Endothelial cell of umbilical vein (primary cell): ENCODE results near the gene SP9. TPM values are rescaled to one million over a fixed set of nuclear protein-coding genes. Genes with fewer than 3 reads are reported as not detected.

Source experiments
- BruUV-seq: library from RNA; stranded (reverse); fragments of 400-500 nt; replicated peaks from 2 replicates; lab custom pipeline; 2021; lab: Mats Ljungman, UMichigan
- CTCF ChIA-PET: fragments of 300-600, 350-600 bp; sonication (Branson Sonifier 250); formaldehyde crosslinking; loops from one replicate; lab custom pipeline; 2021; ENCODE audit warnings: antibody characterized with exemption, inconsistent platforms; lab: Charles Lee
- POLR2A ChIA-PET: fragments of 300-600, 350-600 bp; sonication (Branson Sonifier 250); formaldehyde crosslinking; loops from one replicate; lab custom pipeline; 2021; ENCODE audit warnings: antibody characterized with exemption, inconsistent platforms; lab: Charles Lee
- DNase-seq: peaks from one replicate; pipeline ENCODE4 v3.0.0-alpha.2; 2011; ENCODE audit warnings: low read depth, low spot score
- FAIRE-seq: peaks from 2 replicates; lab custom pipeline; 2011; peaks lifted over from hg19 to GRCh38; lab: Jason Lieb, UNC
- H2AFZ ChIP-seq: 2 replicates; pipeline ENCODE4 v1.6.0; 2012; ENCODE audit warnings: low read depth, low read length, control low read depth, inconsistent platforms
- H3K27ac ChIP-seq: 2 replicates; pipeline ENCODE4 v1.5.1; 2011; ENCODE audit warnings: low read depth, mild to moderate bottlenecking, control low read depth, low read length, moderate library complexity; ENCODE audit not compliant: insufficient read depth
- H3K27me3 ChIP-seq, 2 experiments: 2 replicates each; pipeline versions ENCODE4 v1.6.0 to v1.6.1; 2011; ENCODE audit warnings: low read length in 2 of 2, mixed read lengths in 1 of 2; ENCODE audit not compliant: control insufficient read depth in 2 of 2, insufficient read depth in 2 of 2
- H3K36me3 ChIP-seq, 2 experiments: 2 replicates in 1 of 2; 3 replicates in 1 of 2; pipeline ENCODE4 v1.5.1; 2011; ENCODE audit warnings: low read length in 2 of 2, mild to moderate bottlenecking in 1 of 2, moderate library complexity in 1 of 2; ENCODE audit not compliant: control insufficient read depth in 2 of 2, insufficient read depth in 2 of 2; ENCODE audit errors: extremely low read depth in 1 of 2
- H3K4me1 ChIP-seq: 3 replicates; pipeline ENCODE4 v1.5.1; 2011; ENCODE audit warnings: mild to moderate bottlenecking, low read length; ENCODE audit not compliant: control insufficient read depth, insufficient read depth; ENCODE audit errors: extremely low read depth
- H3K4me2 ChIP-seq: 2 replicates; pipeline ENCODE4 v1.6.1; 2011; ENCODE audit warnings: low read length, control low read depth, mixed read lengths; ENCODE audit not compliant: insufficient read depth
- H3K4me3 ChIP-seq, 3 experiments: fragments of 200-600 bp in 1 of 3; sonication (generic), shearing (Covaris generic) in 1 of 3; replicated peaks in 1 of 3; 2 replicates each; pipeline ENCODE4 v1.5.1; 2011 to 2016; ENCODE audit warnings: control low read depth in 3 of 3, low read length in 3 of 3, mild to moderate bottlenecking in 2 of 3, inconsistent platforms in 1 of 3, low read depth in 1 of 3, moderate library complexity in 1 of 3; ENCODE audit not compliant: insufficient read depth in 1 of 3
- H3K79me2 ChIP-seq: 2 replicates; pipeline ENCODE4 v1.6.0; 2012; ENCODE audit warnings: low read length, inconsistent platforms; ENCODE audit not compliant: control insufficient read depth, insufficient read depth
- H3K9ac ChIP-seq: replicated peaks from 2 replicates; pipeline ENCODE3; 2011; ENCODE audit warnings: low read length, control low read depth; ENCODE audit not compliant: insufficient read depth; ENCODE audit errors: extremely low read depth
- H3K9me1 ChIP-seq: replicated peaks from 3 replicates; pipeline ENCODE4 v1.6.0; 2011; ENCODE audit warnings: mild to moderate bottlenecking, low read length; ENCODE audit not compliant: control insufficient read depth, insufficient read depth; ENCODE audit errors: extremely low read depth
- H3K9me3 ChIP-seq: replicated peaks from 2 replicates; pipeline ENCODE4 v1.5.1; 2012; ENCODE audit warnings: low read length, inconsistent platforms; ENCODE audit not compliant: control insufficient read depth, insufficient read depth
- H4K20me1 ChIP-seq: replicated peaks from 2 replicates; pipeline ENCODE3; 2011; ENCODE audit warnings: mild to moderate bottlenecking, low read length; ENCODE audit not compliant: control insufficient read depth, insufficient read depth; ENCODE audit errors: extremely low read depth
- EZH2 ChIP-seq: IDR thresholded peaks from 2 replicates; pipeline ENCODE4 v1.6.1; 2012; ENCODE audit warnings: borderline replicate concordance, low read depth, mild to moderate bottlenecking, moderate library complexity, low read length, inconsistent platforms; ENCODE audit not compliant: severe bottlenecking
- FOS ChIP-seq: IDR thresholded peaks from 2 replicates; pipeline ENCODE4 v1.6.1; 2011; ENCODE audit warnings: mild to moderate bottlenecking, low read length, moderate library complexity, borderline replicate concordance; ENCODE audit not compliant: insufficient read depth
- JUN ChIP-seq: IDR thresholded peaks from 2 replicates; pipeline ENCODE4 v1.6.1; 2011; ENCODE audit warnings: borderline replicate concordance, low read depth; ENCODE audit not compliant: insufficient read length, insufficient read depth
- MYC ChIP-seq: IDR thresholded peaks from one replicate; pipeline ENCODE4 v1.6.1; 2011; ENCODE audit warnings: mild to moderate bottlenecking, low read depth, low read length
- POLR2A ChIP-seq: IDR thresholded peaks from 2 replicates; pipeline ENCODE4 v1.6.1; 2012; ENCODE audit warnings: low read depth, mild to moderate bottlenecking, control low read depth, low read length
- POLR2AphosphoS5 ChIP-seq: IDR thresholded peaks from 2 replicates; pipeline ENCODE4 v1.6.1; 2012; ENCODE audit warnings: low read depth, mild to moderate bottlenecking, control low read depth, low read length, moderate library complexity; ENCODE audit not compliant: insufficient read depth
- dilution Hi-C: fragments of 300-500 bp; cut with MboI; formaldehyde crosslinking; loops from one replicate; pipeline ENCODE4 v1.15.0; 2019; ENCODE audit warnings: low sequenced_read_pairs; ENCODE audit not compliant: extremely low pct_ligation_motif_present
- intact Hi-C: fragments of 100-400 bp; cut with micrococcal nuclease; formaldehyde crosslinking; loops from one replicate; pipeline ENCODE4 v1.10.0; 2022
- polyA plus RNA-seq, 4 experiments: library from polyadenylated mRNA; depleted of rRNA in 3 of 4; stranded (reverse) in 3 of 4; unstranded in 1 of 4; fragments of >200 nt; gene quantifications; 2 replicates each; pipeline versions ENCODE4 v1.2.1 to v1.2.3, GENCODE V29; 2011 to 2012; ENCODE audit warnings: missing spikeins in 1 of 4
- total RNA-seq: library from RNA; stranded (reverse); gene quantifications from 2 replicates; pipeline ENCODE4 v1.2.3, GENCODE V29; 2021
- TF ChIP-seq, protein P1 (sequence below): IDR thresholded peaks from 2 replicates; pipeline ENCODE4 v1.6.1; 2011; ENCODE audit not compliant: insufficient read depth, insufficient read length
- TF ChIP-seq, protein P2 (sequence below), 2 donors: IDR thresholded peaks; 1 replicate in 1 of 2; 2 replicates in 1 of 2; pipeline ENCODE4 v1.5.1; 2011; ENCODE audit warnings: low read length in 2 of 2, mild to moderate bottlenecking in 2 of 2, moderate library complexity in 2 of 2, control low read depth in 1 of 2, inconsistent platforms in 1 of 2, low read depth in 1 of 2; ENCODE audit not compliant: insufficient read depth in 1 of 2; ENCODE audit errors: extremely low read depth in 1 of 2

SP9 gene
- total and polyA plus RNA-seq, 2 donors (not counting 3 experiments of a cell fraction or from before 2014, with no cell fraction given): not detected

DNA sequence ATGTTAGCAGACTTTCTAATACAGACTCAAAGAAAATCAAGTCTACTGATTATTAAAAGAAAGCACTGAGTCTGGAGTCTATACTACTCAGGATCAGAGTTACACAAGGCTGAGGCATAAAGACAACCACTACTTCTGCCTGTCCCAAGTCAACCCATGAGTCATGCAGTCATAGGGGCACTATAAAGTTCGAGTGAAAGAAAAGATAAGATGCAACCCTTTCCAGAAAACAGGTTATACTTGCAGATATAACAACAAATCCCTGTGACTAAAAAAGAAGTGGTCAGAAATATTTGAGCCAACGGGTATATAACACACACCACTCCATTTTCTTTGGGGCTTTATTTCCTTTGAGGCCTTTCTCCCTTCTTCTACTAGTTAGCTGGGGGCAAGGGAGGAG lies 42.2 kb downstream of the SP9 start:
- Histone ChIP-seq H3K79me2 (no peaks in the 10 kb centered on the region), H3K9ac (no peak overlapping the region), H3K27ac (no peak overlapping the region), H4K20me1 (no peaks in the 10 kb centered on the region), H3K9me3 (no peaks in the 10 kb centered on the region), H3K27me3 (no peaks in the 10 kb centered on the region), H3K4me1 (no peaks in the 10 kb centered on the region), H3K4me3 (no peak overlapping the region), H3K4me2 (no peak overlapping the region), H2AFZ (no peak overlapping the region), H3K9me1 (no peaks in the 10 kb centered on the region), H3K36me3 (peaks cover 6 to 13% of the 10 kb centered on the region in 2 experiments)
- CTCF ChIA-PET: no interaction called here
- intact Hi-C loops: no loop called here
- POLR2A ChIA-PET: no interaction called here
- no peak for DNase-seq
- FAIRE-seq: no peak
- BruUV-seq: no TSS peak
- TF ChIP-seq, protein P1, sequence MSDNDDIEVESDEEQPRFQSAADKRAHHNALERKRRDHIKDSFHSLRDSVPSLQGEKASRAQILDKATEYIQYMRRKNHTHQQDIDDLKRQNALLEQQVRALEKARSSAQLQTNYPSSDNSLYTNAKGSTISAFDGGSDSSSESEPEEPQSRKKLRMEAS: no peak
- no peak for TF ChIP-seq MYC
- no peak for TF ChIP-seq FOS
- TF ChIP-seq POLR2AphosphoS5: no peak
- TF ChIP-seq, protein P2, sequence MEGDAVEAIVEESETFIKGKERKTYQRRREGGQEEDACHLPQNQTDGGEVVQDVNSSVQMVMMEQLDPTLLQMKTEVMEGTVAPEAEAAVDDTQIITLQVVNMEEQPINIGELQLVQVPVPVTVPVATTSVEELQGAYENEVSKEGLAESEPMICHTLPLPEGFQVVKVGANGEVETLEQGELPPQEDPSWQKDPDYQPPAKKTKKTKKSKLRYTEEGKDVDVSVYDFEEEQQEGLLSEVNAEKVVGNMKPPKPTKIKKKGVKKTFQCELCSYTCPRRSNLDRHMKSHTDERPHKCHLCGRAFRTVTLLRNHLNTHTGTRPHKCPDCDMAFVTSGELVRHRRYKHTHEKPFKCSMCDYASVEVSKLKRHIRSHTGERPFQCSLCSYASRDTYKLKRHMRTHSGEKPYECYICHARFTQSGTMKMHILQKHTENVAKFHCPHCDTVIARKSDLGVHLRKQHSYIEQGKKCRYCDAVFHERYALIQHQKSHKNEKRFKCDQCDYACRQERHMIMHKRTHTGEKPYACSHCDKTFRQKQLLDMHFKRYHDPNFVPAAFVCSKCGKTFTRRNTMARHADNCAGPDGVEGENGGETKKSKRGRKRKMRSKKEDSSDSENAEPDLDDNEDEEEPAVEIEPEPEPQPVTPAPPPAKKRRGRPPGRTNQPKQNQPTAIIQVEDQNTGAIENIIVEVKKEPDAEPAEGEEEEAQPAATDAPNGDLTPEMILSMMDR (IDR thresholded peaks at IDR 0.05; ENCODE audit: extremely low read depth in 1 of 2, insufficient read depth in 1 of 2, low read depth in 1 of 2, low read length in 2 of 2): no peak
- TF ChIP-seq JUN: no peak
- no peak for TF ChIP-seq POLR2A
- no peak for TF ChIP-seq EZH2
- dilution Hi-C loops: no loop called here
